Endothelial cell of umbilical vein (primary cell): ENCODE data around the gene COL26A1. TPM values are rescaled to one million over a fixed set of nuclear protein-coding genes. Genes with fewer than 3 reads are reported as not detected.

Experiments
- BruUV-seq: library from RNA; stranded (reverse); fragments of 400-500 nt; replicated peaks from 2 replicates; lab custom pipeline; 2021; lab: Mats Ljungman, UMichigan
- CTCF ChIA-PET: fragments of 300-600, 350-600 bp; sonication (Branson Sonifier 250); formaldehyde crosslinking; loops from one replicate; lab custom pipeline; 2021; ENCODE audit warnings: antibody characterized with exemption, inconsistent platforms; lab: Charles Lee
- POLR2A ChIA-PET: fragments of 300-600, 350-600 bp; sonication (Branson Sonifier 250); formaldehyde crosslinking; loops from one replicate; lab custom pipeline; 2021; ENCODE audit warnings: antibody characterized with exemption, inconsistent platforms; lab: Charles Lee
- DNase-seq: peaks from one replicate; pipeline ENCODE4 v3.0.0-alpha.2; 2011; ENCODE audit warnings: low read depth, low spot score
- FAIRE-seq: peaks from 2 replicates; lab custom pipeline; 2011; peaks lifted over from hg19 to GRCh38; lab: Jason Lieb, UNC
- H2AFZ ChIP-seq: 2 replicates; pipeline ENCODE4 v1.6.0; 2012; ENCODE audit warnings: low read depth, low read length, control low read depth, inconsistent platforms
- H3K27ac ChIP-seq: 2 replicates; pipeline ENCODE4 v1.5.1; 2011; ENCODE audit warnings: low read depth, mild to moderate bottlenecking, control low read depth, low read length, moderate library complexity; ENCODE audit not compliant: insufficient read depth
- H3K27me3 ChIP-seq, 2 experiments: 2 replicates each; pipeline versions ENCODE4 v1.6.0 to v1.6.1; 2011; ENCODE audit warnings: low read length in 2 of 2, mixed read lengths in 1 of 2; ENCODE audit not compliant: control insufficient read depth in 2 of 2, insufficient read depth in 2 of 2
- H3K36me3 ChIP-seq, 2 experiments: 2 replicates in 1 of 2; 3 replicates in 1 of 2; pipeline ENCODE4 v1.5.1; 2011; ENCODE audit warnings: low read length in 2 of 2, mild to moderate bottlenecking in 1 of 2, moderate library complexity in 1 of 2; ENCODE audit not compliant: control insufficient read depth in 2 of 2, insufficient read depth in 2 of 2; ENCODE audit errors: extremely low read depth in 1 of 2
- H3K4me1 ChIP-seq: 3 replicates; pipeline ENCODE4 v1.5.1; 2011; ENCODE audit warnings: mild to moderate bottlenecking, low read length; ENCODE audit not compliant: control insufficient read depth, insufficient read depth; ENCODE audit errors: extremely low read depth
- H3K4me2 ChIP-seq: 2 replicates; pipeline ENCODE4 v1.6.1; 2011; ENCODE audit warnings: low read length, control low read depth, mixed read lengths; ENCODE audit not compliant: insufficient read depth
- H3K4me3 ChIP-seq, 3 experiments: fragments of 200-600 bp in 1 of 3; sonication (generic), shearing (Covaris generic) in 1 of 3; replicated peaks in 1 of 3; 2 replicates each; pipeline ENCODE4 v1.5.1; 2011 to 2016; ENCODE audit warnings: control low read depth in 3 of 3, low read length in 3 of 3, mild to moderate bottlenecking in 2 of 3, inconsistent platforms in 1 of 3, low read depth in 1 of 3, moderate library complexity in 1 of 3; ENCODE audit not compliant: insufficient read depth in 1 of 3
- H3K79me2 ChIP-seq: 2 replicates; pipeline ENCODE4 v1.6.0; 2012; ENCODE audit warnings: low read length, inconsistent platforms; ENCODE audit not compliant: control insufficient read depth, insufficient read depth
- H3K9ac ChIP-seq: replicated peaks from 2 replicates; pipeline ENCODE3; 2011; ENCODE audit warnings: low read length, control low read depth; ENCODE audit not compliant: insufficient read depth; ENCODE audit errors: extremely low read depth
- H3K9me1 ChIP-seq: replicated peaks from 3 replicates; pipeline ENCODE4 v1.6.0; 2011; ENCODE audit warnings: mild to moderate bottlenecking, low read length; ENCODE audit not compliant: control insufficient read depth, insufficient read depth; ENCODE audit errors: extremely low read depth
- H3K9me3 ChIP-seq: replicated peaks from 2 replicates; pipeline ENCODE4 v1.5.1; 2012; ENCODE audit warnings: low read length, inconsistent platforms; ENCODE audit not compliant: control insufficient read depth, insufficient read depth
- H4K20me1 ChIP-seq: replicated peaks from 2 replicates; pipeline ENCODE3; 2011; ENCODE audit warnings: mild to moderate bottlenecking, low read length; ENCODE audit not compliant: control insufficient read depth, insufficient read depth; ENCODE audit errors: extremely low read depth
- CTCF ChIP-seq, 2 donors: IDR thresholded peaks; 1 replicate in 1 of 2; 2 replicates in 1 of 2; pipeline ENCODE4 v1.5.1; 2011; ENCODE audit warnings: low read length in 2 of 2, mild to moderate bottlenecking in 2 of 2, moderate library complexity in 2 of 2, control low read depth in 1 of 2, inconsistent platforms in 1 of 2, low read depth in 1 of 2; ENCODE audit not compliant: insufficient read depth in 1 of 2; ENCODE audit errors: extremely low read depth in 1 of 2
- EZH2 ChIP-seq: IDR thresholded peaks from 2 replicates; pipeline ENCODE4 v1.6.1; 2012; ENCODE audit warnings: borderline replicate concordance, low read depth, mild to moderate bottlenecking, moderate library complexity, low read length, inconsistent platforms; ENCODE audit not compliant: severe bottlenecking
- FOS ChIP-seq: IDR thresholded peaks from 2 replicates; pipeline ENCODE4 v1.6.1; 2011; ENCODE audit warnings: mild to moderate bottlenecking, low read length, moderate library complexity, borderline replicate concordance; ENCODE audit not compliant: insufficient read depth
- GATA2 ChIP-seq: IDR thresholded peaks from 2 replicates; pipeline ENCODE4 v1.7.0; 2011; ENCODE audit warnings: low read depth, mild to moderate bottlenecking, moderate library complexity, mixed read lengths, low read length; ENCODE audit not compliant: insufficient read length, insufficient read depth
- JUN ChIP-seq: IDR thresholded peaks from 2 replicates; pipeline ENCODE4 v1.6.1; 2011; ENCODE audit warnings: borderline replicate concordance, low read depth; ENCODE audit not compliant: insufficient read length, insufficient read depth
- MAX ChIP-seq: IDR thresholded peaks from 2 replicates; pipeline ENCODE4 v1.6.1; 2011; ENCODE audit not compliant: insufficient read depth, insufficient read length
- MYC ChIP-seq: IDR thresholded peaks from one replicate; pipeline ENCODE4 v1.6.1; 2011; ENCODE audit warnings: mild to moderate bottlenecking, low read depth, low read length
- POLR2A ChIP-seq: IDR thresholded peaks from 2 replicates; pipeline ENCODE4 v1.6.1; 2012; ENCODE audit warnings: low read depth, mild to moderate bottlenecking, control low read depth, low read length
- POLR2AphosphoS5 ChIP-seq: IDR thresholded peaks from 2 replicates; pipeline ENCODE4 v1.6.1; 2012; ENCODE audit warnings: low read depth, mild to moderate bottlenecking, control low read depth, low read length, moderate library complexity; ENCODE audit not compliant: insufficient read depth
- dilution Hi-C: fragments of 300-500 bp; cut with MboI; formaldehyde crosslinking; loops from one replicate; pipeline ENCODE4 v1.15.0; 2019; ENCODE audit warnings: low sequenced_read_pairs; ENCODE audit not compliant: extremely low pct_ligation_motif_present
- intact Hi-C: fragments of 100-400 bp; cut with micrococcal nuclease; formaldehyde crosslinking; loops from one replicate; pipeline ENCODE4 v1.10.0; 2022
- polyA plus RNA-seq, 4 experiments: library from polyadenylated mRNA; depleted of rRNA in 3 of 4; stranded (reverse) in 3 of 4; unstranded in 1 of 4; fragments of >200 nt; gene quantifications; 2 replicates each; pipeline versions ENCODE4 v1.2.1 to v1.2.3, GENCODE V29; 2011 to 2012; ENCODE audit warnings: missing spikeins in 1 of 4
- total RNA-seq: library from RNA; stranded (reverse); gene quantifications from 2 replicates; pipeline ENCODE4 v1.2.3, GENCODE V29; 2021

COL26A1 gene
- total and polyA plus RNA-seq, 2 donors (not counting 3 experiments of a cell fraction or from before 2014, with no cell fraction given) = not detected

GRCh38 chr7:101374990-101375389 lies 12.3 kb downstream of the COL26A1 start:
- dilution Hi-C loops (no loop called here), intact Hi-C loops (no loop called here)
- Histone ChIP-seq H3K36me3 (no peaks in the 10 kb centered on the region), H3K4me3 (no peak overlapping the region), H3K9me1 (no peaks in the 10 kb centered on the region), H3K9ac (no peak overlapping the region), H2AFZ (no peak overlapping the region), H3K9me3 (no peaks in the 10 kb centered on the region), H3K4me2 (no peak overlapping the region), H3K27me3 (peaks cover 7 to 12% of the 10 kb centered on the region in 2 experiments), H4K20me1 (no peaks in the 10 kb centered on the region), H3K4me1 (no peaks in the 10 kb centered on the region), H3K79me2 (no peaks in the 10 kb centered on the region), H3K27ac (no peak overlapping the region)
- no peak for TF ChIP-seq MAX
- no peak for TF ChIP-seq JUN
- TF ChIP-seq GATA2 = no peak
- TF ChIP-seq POLR2A = no peak
- no peak for TF ChIP-seq EZH2
- TF ChIP-seq FOS = no peak
- TF ChIP-seq POLR2AphosphoS5 = no peak
- no peak for TF ChIP-seq MYC
- TF ChIP-seq CTCF (IDR thresholded peaks at IDR 0.05; ENCODE audit: extremely low read depth in 1 of 2, insufficient read depth in 1 of 2, low read depth in 1 of 2, low read length in 2 of 2) = no peak
- ChIA-PET CTCF (interaction anchor here (1.1 to 1.6 kb wide), 2 partner anchors 11 to 165 kb away, joined by 3 to 4 read pairs; no protein-coding TSS in a partner anchor), POLR2A (no interaction called here)
- FAIRE-seq = no peak
- BruUV-seq = no TSS peak
- no peak for DNase-seq
